Daoy (cell line): ENCODE results near the gene DMRTB1. TPM values are rescaled to one million over a fixed set of nuclear protein-coding genes. Genes with fewer than 3 reads are reported as not detected.
A peak's percentile ranks its signal among the peaks of the same experiment; 100 is the strongest.

Experiments used
- DNase-seq: peaks from one replicate; pipeline ENCODE4 v3.0.0-alpha.2; 2015; ENCODE audit warnings: low read depth
- total RNA-seq: library from RNA; depleted of rRNA; stranded (reverse); fragments of >200 nt; shearing (Covaris generic); gene quantifications from 2 replicates; pipeline ENCODE4 v1.2.3, GENCODE V29; 2014

Gene DMRTB1
- total RNA-seq, 1 experiment from 2014 or later: not detected

DNA sequence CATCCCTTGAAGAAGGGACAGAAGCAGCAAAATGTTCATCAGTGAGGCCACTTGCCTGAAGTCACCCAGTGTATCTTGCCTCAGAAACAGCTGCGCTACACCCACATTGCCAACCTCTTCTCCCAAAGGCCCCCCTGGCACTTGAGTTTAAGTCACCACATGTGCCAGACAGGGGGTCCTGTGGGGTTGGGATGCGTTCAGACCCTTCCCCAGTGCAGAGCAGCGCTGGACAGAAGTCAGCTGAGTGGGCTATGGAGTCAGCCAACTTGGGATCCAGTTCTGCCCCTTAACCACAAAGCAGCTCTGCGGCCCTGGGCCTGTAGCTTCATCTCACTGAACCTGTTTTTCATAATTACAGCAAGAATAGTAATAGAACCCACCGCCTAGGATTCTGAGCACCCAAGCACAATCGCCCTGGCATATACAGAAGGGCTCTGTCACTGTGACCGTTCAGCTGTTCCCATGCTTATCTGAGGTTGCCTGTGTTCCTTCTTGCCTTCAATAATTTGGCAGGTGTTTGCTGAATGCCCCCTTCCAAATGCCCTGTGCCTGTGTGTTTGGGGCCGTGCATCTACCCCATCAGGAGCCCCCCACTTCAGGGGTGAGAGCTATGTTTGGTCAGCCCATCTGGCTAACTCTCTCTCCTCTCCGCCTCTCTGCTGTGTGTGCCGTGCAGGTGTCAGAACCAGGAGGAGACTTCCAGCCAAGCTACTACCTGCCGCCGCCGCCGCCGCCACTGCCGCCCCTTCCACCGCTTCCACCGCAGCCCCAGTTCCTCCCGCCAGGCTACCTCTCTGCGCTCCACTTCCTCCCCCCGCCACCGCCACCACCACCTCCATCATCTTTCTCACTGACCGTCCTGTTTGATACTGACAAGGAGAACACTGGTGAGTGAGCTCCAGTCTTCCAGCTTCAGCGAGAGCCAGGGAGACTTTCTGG, 5.0 kb downstream of the DMRTB1 start:
- no peak for DNase-seq

DNA sequence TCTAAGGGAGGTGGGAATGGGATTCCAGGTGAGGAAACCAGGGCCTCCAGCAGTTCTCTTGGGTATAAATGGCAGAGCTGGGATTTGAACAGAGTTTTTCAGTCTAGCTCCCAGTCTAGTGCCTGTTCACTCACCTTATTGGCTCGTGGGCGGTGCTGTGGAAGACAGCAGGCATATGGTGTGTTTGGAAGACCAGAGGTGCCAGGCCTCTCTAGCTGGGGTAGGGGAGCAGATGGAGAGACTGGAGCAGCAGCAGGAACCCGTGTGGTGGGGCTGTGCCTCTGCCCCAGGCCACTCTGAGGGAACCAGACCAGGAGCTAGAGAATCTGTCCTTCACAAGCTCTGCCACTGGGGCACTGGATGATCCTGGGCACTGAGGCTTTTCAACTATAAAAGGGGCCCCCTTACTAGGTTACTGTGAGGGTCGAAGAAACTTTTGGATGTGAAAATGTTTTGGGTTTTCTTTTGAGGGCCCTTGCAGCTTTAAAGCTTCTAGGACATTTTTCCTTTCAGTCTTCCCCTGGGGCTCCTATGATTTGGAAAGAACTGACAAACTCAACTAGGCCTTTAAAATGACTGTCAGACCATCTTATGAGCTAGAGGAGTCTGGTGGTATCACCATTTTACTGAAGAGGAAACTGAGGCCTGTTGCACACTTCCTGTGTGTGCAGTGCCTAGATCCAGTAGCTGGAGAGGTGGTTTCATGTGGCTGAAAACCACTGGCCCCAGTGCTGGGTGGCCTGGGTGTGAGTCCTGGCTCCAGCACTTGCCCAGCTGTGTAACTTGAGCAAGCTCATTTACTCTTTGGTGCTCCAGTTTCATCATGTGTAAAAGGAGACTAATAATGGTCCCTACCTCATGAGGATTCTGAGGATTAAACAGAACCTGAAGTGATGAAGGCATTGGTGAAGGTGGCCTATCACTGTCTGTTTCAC, 6.1 kb downstream of the DMRTB1 start:
- DNase-seq: no peak

DNA sequence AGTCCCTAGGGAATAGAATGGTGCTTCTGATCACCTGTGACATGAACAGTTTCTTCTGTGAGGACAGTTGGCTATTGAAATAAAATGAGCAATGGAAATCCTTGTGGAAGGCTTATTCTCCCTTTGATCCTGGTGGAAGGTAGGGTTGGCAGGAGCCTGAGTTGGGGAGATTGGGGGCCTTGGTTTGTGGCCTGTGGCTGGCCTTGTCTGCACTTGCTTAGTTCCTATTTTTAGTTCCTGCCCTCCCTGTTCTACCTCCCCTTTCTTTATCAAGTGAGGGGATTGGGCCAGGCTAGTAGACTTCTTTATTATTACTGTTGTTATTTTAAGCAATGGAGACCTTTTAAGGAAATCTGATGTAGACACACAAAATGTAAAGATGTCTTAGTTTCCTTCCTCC, 8.2 kb downstream of the DMRTB1 start:
- DNase-seq: no peak

DNA sequence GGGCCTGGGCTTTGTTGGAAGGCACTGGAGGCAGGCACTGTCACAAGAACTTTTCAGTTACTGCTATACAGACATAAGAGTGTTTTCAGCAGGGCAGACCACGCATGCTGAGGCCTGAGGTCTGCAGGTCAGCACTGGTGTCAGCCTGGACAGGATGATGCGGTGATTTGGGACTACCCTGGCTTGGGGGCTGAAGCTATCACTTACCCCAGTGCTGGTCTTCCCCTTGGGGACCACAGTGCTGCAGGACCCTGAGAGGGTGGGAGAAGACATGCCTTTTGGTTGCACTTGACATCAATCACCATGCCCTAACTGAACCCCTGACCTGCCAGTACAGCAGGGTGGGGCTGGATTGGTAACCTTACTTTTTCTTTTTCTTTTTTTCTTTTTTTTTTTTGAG, 9.2 kb downstream of the DMRTB1 start:
- no peak for DNase-seq

DNA sequence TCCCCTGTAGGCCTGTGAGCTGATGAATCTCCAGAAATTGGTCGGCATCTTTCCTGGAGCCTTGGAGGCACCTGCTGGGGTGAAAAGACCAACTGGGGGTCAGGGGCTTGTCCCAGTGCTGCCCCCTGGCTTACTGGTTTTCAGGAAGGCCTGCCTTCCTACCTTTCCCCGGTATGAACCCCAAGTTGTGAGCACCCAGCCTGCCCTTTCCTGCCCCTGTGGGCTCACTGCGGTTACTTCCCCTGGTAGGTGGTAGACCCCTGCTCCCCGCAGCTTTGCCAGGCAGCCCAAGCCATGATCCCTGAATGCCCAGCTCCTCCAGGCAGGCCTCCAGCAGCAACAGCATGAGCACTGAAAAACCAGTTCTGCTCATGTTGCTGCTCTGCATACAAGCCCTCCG, 10.2 kb downstream of the DMRTB1 start:
- DNase-seq: no peak

DNA sequence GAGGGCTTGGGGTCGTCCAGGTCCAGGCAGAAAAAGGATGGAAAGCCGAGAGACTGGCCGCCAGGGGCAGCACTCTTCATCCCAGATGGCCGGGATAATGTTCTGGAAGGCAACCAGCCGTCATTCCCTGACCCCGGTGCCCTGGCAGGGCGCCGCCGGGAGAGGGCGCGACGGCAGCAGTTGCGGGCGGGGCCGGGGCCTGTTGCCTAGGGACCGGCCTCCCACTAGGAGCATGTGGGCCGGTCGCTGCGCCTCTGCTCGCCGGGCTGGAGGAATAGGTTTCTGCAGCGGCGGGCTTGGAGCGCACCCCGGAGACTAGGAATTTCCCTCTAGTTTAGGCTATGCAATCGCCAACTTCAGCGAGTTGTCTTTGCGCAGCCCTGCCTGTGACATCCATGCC, 11.0 kb downstream of the DMRTB1 start:
- DNase-seq: peak; percentile 92

DNA sequence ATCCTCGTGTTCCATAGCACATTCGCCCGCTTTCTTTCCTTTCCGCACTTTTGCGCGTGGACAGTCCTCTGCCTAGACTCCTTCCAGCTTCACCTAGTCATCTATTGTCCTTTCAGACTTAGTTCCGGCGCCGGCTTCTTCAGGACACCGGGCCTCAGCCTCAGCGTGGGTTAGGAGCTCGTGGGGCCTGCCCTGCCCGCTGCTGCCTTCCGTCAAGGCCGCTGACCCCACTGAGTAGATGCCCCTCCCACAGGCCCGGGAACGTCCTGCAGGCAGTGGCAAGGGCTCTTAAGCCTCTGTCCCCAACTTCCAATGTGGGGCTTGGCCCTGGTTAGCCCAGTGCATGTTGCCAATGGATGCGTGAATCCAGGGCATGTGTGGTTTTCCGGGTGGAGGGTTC, 11.4 kb downstream of the DMRTB1 start:
- no peak for DNase-seq

DNA sequence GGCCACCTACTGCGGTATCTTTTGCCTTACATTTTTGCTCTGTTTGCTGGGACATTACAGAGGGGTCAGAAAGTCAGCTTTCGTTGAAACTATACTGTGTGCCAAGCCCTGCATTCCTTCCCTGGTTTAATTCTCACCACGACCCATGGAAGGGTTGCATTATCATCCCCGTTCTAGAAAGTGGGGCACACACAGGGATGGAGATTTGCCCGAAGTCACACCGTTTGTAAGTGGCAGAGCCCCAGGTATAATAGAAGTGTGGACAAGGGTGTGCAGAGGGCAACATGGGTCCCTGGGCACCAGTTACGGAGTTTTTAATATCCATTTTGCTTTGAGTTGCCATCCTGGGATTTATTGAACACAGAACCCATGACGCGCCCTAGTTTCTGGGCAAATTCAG, 11.8 kb downstream of the DMRTB1 start:
- DNase-seq: no peak

DNA sequence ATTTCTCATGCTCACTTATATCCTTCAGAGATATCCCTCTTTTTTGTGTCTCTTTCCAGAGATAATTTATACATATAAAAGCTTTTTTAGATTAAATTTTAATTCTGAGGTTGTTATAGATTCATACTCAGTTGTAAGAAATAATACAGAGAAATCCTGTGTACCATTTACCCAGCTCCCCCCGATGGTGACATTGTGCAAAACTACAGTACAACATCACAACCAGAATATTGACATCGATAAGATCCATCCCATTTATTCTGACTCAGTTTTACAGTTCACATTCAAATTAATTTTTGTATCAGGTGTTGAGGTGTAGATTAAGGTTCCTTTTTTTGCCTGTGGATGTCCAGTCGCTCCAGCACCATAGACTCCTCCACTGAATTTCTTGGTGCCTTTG, 14.3 kb downstream of the DMRTB1 start:
- DNase-seq: no peak

DNA sequence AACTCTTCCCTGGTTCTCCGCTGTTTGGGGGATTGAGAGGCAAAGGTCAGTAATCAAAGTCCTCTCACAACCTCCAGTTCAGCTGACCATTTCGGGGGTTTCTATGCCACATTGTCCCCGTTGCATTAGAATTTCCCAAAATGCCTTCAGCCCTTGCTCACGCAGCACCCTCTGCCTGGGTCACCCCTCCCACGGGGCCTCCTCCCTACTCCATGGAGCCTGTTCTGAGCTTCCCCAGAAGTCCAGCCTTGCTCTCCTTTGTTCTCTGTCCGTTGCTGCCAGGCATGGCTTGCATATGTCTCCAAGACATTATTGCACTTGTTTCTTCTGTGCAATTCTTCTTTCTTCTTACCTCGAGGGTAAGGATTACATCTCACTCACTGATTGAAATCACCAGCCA, 16.5 kb downstream of the DMRTB1 start:
- no peak for DNase-seq

DNA sequence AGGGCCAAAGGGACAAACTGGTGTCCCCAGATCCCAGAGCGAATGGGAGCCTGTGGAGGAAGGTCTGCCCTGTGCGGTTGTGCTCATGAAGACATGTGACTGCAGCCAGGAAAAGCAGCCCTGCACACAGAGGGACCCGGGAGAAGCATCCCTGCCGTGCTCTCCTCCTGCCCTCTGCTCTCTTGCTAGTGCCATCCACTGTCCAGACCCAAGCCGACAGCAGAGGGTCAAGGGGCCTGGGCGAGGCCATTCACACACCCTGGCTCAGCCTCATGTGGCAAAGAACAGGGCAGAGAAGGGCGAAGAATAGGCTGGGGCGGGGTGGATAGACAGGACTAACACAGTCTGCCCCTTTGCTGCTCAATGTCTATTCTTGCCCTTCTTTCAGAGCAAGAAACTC, 17.4 kb downstream of the DMRTB1 start:
- DNase-seq: no peak

DNA sequence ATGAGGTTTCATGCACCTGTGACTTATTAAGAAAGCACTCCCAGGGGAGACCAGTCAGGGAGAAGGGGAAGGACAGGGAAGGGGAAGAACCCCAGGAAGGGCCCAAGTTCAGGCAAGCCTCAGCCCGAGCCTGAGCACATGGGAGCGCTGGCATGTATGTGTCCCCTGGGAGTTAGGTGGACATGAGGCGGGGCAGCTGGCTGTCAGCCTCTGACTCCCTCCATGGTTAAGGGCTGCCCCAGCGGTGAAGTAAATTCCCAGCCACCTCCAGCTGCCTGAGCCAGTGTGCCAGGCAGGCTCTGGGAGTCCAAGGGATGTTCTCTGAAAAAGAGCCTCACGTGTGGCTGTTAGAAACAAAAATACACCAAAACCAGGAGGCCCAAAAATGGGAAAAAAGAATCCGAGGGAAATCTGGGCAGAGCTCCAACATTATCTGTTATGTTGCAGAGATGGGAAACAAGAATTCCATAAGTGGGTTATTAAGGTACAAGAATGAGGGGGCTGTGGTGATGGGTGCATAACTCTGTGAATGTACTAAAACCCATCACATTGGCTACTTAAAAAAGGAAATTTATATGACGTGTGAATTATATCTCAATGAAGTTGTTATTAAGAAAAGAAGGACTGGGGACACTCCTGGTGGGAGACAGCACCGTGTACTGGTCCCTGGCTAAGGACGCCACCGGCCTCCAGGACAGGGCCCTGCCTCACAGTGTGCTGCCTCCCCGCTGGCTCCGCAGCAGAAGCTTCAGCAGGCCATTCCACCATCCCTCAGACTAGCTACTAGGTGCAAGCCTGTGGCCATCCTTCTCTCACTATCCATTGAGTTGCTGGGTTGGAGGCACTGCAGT, 18.7 kb downstream of the DMRTB1 start:
- no peak for DNase-seq

DNA sequence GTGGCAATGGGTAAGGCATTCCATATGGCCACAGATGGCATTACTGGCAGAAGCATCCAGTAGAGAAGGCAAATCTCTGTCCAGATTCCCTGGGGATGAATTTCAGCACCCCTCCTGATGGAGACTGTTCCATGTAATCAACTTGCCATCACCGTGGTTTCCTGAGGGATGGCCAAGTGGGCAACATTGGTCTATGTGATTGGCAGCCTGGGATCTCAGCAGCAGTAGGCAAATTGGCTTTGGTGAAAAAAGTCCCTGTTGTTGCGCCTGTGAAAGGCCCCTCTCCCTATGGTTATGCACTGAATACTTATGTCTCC, 19.3 kb downstream of the DMRTB1 start:
- no peak for DNase-seq

DNA sequence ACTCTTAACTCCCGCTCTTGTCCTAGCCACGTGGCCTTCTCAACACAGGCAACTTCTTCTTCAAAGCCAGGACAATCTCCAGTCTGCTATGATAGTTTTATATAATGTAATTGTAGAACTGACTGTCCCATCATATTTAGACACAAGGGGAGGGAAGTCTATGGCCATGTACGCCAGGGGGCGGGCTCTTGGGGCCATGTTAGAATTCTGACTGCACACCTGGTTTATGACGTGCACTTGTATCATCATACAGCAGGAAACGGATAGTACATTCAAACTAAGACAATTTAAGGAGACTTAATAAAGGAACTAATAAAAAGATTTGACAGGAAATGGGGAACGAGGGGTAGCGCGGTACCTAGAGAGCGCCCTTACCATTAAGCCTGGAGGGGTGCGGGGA, 21.5 kb downstream of the DMRTB1 start:
- no peak for DNase-seq

DNA sequence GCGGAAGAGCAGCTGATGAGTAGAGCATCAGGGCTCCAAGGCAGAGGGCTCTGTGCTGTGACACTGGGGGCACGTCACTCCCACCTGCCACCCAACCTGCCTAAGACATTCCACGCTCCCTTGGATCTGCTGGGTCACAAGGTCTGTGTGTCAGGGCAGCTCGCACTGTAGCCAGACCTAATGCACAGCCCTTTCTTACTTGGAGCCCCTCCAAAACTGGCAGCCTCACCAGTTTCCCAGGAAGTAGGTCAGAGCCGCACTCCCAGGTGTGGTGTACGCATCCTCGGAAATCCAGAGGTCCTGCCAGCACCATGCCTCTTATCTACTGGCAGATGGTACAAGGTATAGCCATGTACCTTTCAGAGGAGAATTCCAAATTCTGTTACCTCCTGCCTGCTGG, 22.3 kb downstream of the DMRTB1 start:
- no peak for DNase-seq

DNA sequence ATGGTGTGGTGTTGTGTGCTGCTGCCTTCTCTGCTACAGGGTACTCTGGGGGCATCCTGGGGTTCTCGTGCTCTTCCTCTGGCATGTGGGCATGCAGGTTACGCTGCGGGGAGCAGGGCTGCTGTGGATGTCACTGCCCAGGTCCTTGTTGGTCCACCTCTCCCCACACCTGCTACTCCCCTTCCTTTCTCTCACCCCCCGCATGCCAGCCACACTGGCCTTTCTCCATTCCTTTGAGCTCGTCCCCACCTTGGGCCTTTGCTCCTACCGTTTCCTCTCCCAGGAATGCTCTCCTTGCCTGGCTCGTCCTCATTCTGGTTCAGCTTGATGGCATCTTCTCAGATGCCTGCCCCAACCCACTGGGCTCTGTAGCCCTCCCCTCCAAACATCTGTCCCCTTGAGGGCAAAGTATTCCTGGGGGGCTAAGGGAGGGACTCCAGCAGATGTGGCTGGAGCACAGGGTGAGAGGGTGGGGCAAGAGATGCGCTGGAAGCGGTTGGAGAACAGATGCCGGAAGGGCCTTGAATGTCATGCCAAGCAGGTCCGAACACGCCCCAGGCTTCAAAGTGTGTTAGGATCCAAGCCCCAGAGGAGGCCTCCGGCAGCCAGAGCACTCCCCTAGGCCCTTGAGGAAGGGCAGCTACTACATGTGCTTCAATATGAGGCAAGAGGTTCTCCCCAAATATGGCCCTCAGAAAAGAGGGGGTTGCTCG, 23.4 kb downstream of the DMRTB1 start:
- DNase-seq: no peak

DNA sequence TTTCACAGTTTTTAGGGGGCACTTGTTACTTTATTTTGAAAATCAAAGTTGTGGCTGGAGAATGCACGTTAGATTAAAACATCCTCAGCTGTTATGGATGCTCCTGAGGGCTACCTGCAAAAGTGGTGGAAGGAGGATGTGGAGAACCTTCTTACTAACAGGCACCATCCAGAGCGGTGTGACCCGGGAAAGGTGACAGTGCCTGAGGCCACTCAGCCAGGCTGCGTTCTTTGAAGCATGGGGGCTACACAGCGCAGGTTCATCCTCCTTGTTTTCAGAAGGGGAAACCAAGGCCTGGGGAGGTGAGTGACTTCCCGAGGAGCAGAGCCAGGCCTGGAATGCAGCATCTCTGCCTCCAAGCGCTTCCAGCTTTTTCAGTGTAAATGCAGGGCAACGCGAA, 24.0 kb downstream of the DMRTB1 start:
- no peak for DNase-seq

DNA sequence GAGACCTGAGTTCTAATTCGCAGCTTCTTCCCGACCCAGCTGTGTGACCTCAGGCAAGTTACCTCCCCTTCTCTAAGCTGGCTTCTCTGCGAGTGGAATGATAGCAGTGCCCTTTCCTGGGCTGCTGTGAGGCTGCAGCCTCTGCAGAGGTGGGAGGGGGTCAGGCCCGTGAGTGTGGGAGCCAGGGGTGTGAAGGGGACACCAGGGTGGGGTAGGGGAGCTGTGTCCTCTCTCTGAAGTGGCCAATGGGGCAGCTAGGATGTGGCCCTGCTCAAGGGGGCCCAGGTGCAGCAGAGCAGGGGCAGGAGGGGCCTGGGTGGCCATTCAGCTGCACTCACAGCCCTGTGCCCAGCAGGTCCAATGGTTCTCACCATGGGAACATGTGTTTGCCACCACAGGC, 24.5 kb downstream of the DMRTB1 start:
- no peak for DNase-seq

DNA sequence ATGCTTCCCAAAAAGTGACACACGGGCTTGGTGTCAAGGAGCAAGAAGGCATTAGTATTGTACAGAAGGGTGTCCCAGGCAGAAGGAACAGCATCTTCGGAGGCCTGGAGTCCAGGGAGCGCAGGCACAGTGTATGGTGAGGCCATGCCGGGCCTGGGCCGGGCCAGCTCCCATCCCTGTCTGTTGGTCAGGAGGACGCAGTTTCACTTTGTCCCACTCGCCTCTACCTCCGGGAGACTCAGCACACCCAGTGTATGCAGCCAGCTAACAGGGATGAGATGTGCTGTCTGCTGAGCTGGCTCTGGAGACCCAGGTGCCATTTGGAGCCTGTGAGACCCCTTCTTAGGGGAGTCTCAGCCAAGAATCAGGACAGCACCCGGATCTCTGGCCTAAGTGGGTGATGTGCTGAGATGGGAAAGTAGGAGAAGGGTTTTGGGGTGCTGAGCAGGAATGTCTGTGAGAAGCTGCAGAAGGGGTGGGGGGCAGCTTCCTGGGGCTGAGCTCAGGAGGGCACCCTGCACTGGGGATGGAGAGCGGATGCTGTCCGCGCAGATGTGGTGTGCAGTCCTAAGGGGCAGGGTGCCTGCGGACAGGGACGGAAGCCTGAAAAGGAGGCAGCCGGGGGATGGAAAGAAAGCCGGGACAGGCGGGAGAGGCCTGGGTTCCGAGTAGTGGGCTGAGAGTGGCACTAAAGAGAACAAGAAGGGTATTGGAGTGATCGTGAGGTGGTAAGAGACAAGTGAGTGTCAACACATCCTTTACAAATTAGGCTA, 25.7 kb downstream of the DMRTB1 start:
- no peak for DNase-seq
